A673 (cell line): ENCODE measurements around the gene MAPK12. TPM values are rescaled to one million over a fixed set of nuclear protein-coding genes. Genes with fewer than 3 reads are reported as not detected.

ENCODE experiments used
- BruUV-seq: library from RNA; stranded (reverse); fragments of 400-500 nt; replicated peaks from 2 replicates; lab custom pipeline; 2021; lab: Mats Ljungman, UMichigan
- CTCF ChIA-PET: fragments of 300-600 bp; sonication (Branson Sonifier 250); formaldehyde crosslinking; loops from one replicate; lab custom pipeline; 2022; ENCODE audit warnings: antibody characterized with exemption; lab: Charles Lee
- POLR2A ChIA-PET: fragments of 300-600 bp; sonication (Branson Sonifier 250); formaldehyde crosslinking; loops from one replicate; lab custom pipeline; 2022; ENCODE audit warnings: antibody characterized with exemption; ENCODE audit not compliant: low non-redundant PET; lab: Charles Lee
- DNase-seq: peaks from one replicate; pipeline ENCODE4 v3.0.0-alpha.2; 2015; ENCODE audit warnings: low spot score
- H3K27ac ChIP-seq: fragments of 200-600 bp; sonication (generic); 2 replicates; pipeline ENCODE4 v1.5.1; 2016; ENCODE audit warnings: mixed run types, low read depth, mild to moderate bottlenecking, mixed read lengths, antibody characterized with exemption, low read length; ENCODE audit not compliant: poor library complexity, severe bottlenecking
- H3K27me3 ChIP-seq: fragments of 200-600 bp; sonication (generic); replicated peaks from 2 replicates; pipeline ENCODE4 v1.6.1; 2017; ENCODE audit warnings: mixed run types, low read depth, mild to moderate bottlenecking, mixed read lengths, antibody characterized with exemption, low read length; ENCODE audit not compliant: insufficient read depth, poor library complexity
- H3K36me3 ChIP-seq: fragments of 200-600 bp; sonication (generic); 2 replicates; pipeline ENCODE4 v1.6.1; 2016; ENCODE audit warnings: mixed run types, mild to moderate bottlenecking, mixed read lengths, antibody characterized with exemption, low read length; ENCODE audit not compliant: insufficient read depth, poor library complexity, severe bottlenecking
- H3K4me1 ChIP-seq: fragments of 200-600 bp; sonication (generic); 2 replicates; pipeline ENCODE4 v1.6.1; 2017; ENCODE audit warnings: mixed run types, mild to moderate bottlenecking, mixed read lengths, antibody characterized with exemption, low read length; ENCODE audit not compliant: insufficient read depth, poor library complexity, severe bottlenecking
- H3K4me3 ChIP-seq: fragments of 200-600 bp; sonication (generic); 2 replicates; pipeline ENCODE4 v1.5.1; 2016; ENCODE audit warnings: low read depth, mixed run types, mild to moderate bottlenecking, mixed read lengths, low read length; ENCODE audit not compliant: poor library complexity, severe bottlenecking
- H3K9me3 ChIP-seq: fragments of 200-600 bp; sonication (generic); 2 replicates; pipeline ENCODE4 v1.6.1; 2016; ENCODE audit warnings: mixed run types, low read depth, mild to moderate bottlenecking, mixed read lengths, antibody characterized with exemption, low read length; ENCODE audit not compliant: poor library complexity, severe bottlenecking
- CTCF ChIP-seq: fragments of 300-800, 200-600 bp; sonication (generic); conservative IDR thresholded peaks from 2 replicates; pipeline ENCODE4 v1.5.1; 2017; ENCODE audit warnings: low read depth, mild to moderate bottlenecking, antibody characterized with exemption, low read length, moderate library complexity, mixed read lengths
- EZH2 ChIP-seq: fragments of 200-600 bp; sonication (generic); IDR thresholded peaks from 2 replicates; pipeline ENCODE4 v1.6.1; 2017; ENCODE audit warnings: borderline replicate concordance, low read depth, mild to moderate bottlenecking, mixed read lengths, antibody characterized with exemption, low read length; ENCODE audit not compliant: poor library complexity, severe bottlenecking
- intact Hi-C: fragments of 100-400 bp; cut with micrococcal nuclease; formaldehyde crosslinking; loops from one replicate; pipeline ENCODE4 v1.10.0; 2022; ENCODE audit not compliant: unreplicated experiment
- total RNA-seq: library from RNA; stranded (reverse); gene quantifications from 2 replicates; pipeline ENCODE4 v1.2.3, GENCODE V29; 2021

The MAPK12 gene
- total RNA-seq, 1 experiment from 2014 or later = 20.8 TPM

- TF ChIP-seq CTCF = no peak
- TF ChIP-seq EZH2 = no peak
- intact Hi-C loops = loop anchor here (2.0 kb wide), 1 partner anchor 93 kb away; the partner anchor contains the start of gene PPP6R2
- BruUV-seq = no TSS peak
- DNase-seq = no peak
- Histone ChIP-seq H3K4me3 (peak overlapping the region; percentile 78), H3K36me3 (peaks cover 19% of the 10 kb centered on the region), H3K27me3 (no peaks in the 10 kb centered on the region), H3K4me1 (peaks cover 7% of the 10 kb centered on the region), H3K27ac (no peak overlapping the region), H3K9me3 (no peaks in the 10 kb centered on the region)
- POLR2A ChIA-PET = no interaction called here
- CTCF ChIA-PET = no interaction called here
These were observed 11.9 kb downstream of the MAPK12 start for GRCh38 chr22:50249341-50250248.

GRCh38 chr22:50248196-50249081 is 13.0 kb downstream of the MAPK12 start:
- no peak overlapping the region for H3K4me3 ChIP-seq
- intact Hi-C loops = no loop called here
- POLR2A ChIA-PET = no interaction called here
- peaks cover 7% of the 10 kb centered on the region for H3K4me1 ChIP-seq
- CTCF ChIA-PET = interaction anchor here (0.6 kb wide), 1 partner anchor 291 kb away, joined by 6 read pairs; no protein-coding TSS in a partner anchor
- TF ChIP-seq EZH2 (no peak), CTCF (no peak)
- DNase-seq = no peak
- H3K27ac ChIP-seq = peak overlapping the region; percentile 5
- no TSS peak for BruUV-seq
- peaks cover 19% of the 10 kb centered on the region for H3K36me3 ChIP-seq
- H3K9me3 ChIP-seq = no peaks in the 10 kb centered on the region
- no peaks in the 10 kb centered on the region for H3K27me3 ChIP-seq

GRCh38 chr22:50247748-50248147 is 13.7 kb downstream of the MAPK12 start:
- POLR2A ChIA-PET = no interaction called here
- CTCF ChIA-PET = interaction anchor here (0.6 kb wide), 1 partner anchor 292 kb away, joined by 6 read pairs; no protein-coding TSS in a partner anchor
- no peaks in the 10 kb centered on the region for H3K27me3 ChIP-seq
- TF ChIP-seq CTCF = no peak
- TF ChIP-seq EZH2 = no peak
- peak; percentile 76 for DNase-seq
- H3K36me3 ChIP-seq = peaks cover 19% of the 10 kb centered on the region
- no TSS peak for BruUV-seq
- peak overlapping the region; percentile 5 for H3K27ac ChIP-seq
- intact Hi-C loops = no loop called here
- peaks cover 7% of the 10 kb centered on the region for H3K4me1 ChIP-seq
- H3K4me3 ChIP-seq = no peak overlapping the region
- H3K9me3 ChIP-seq = no peaks in the 10 kb centered on the region
